Endothelial cell of umbilical vein (primary cell): Measurements from ENCODE around the gene DMTF1. TPM values are rescaled to one million over a fixed set of nuclear protein-coding genes. Genes with fewer than 3 reads are reported as not detected.

ENCODE experiments used
- BruUV-seq: library from RNA; stranded (reverse); fragments of 400-500 nt; replicated peaks from 2 replicates; lab custom pipeline; 2021; lab: Mats Ljungman, UMichigan
- CTCF ChIA-PET: fragments of 300-600, 350-600 bp; sonication (Branson Sonifier 250); formaldehyde crosslinking; loops from one replicate; lab custom pipeline; 2021; ENCODE audit warnings: antibody characterized with exemption, inconsistent platforms; lab: Charles Lee
- POLR2A ChIA-PET: fragments of 300-600, 350-600 bp; sonication (Branson Sonifier 250); formaldehyde crosslinking; loops from one replicate; lab custom pipeline; 2021; ENCODE audit warnings: antibody characterized with exemption, inconsistent platforms; lab: Charles Lee
- DNase-seq: peaks from one replicate; pipeline ENCODE4 v3.0.0-alpha.2; 2011; ENCODE audit warnings: low read depth, low spot score
- FAIRE-seq: peaks from 2 replicates; lab custom pipeline; 2011; peaks lifted over from hg19 to GRCh38; lab: Jason Lieb, UNC
- H2AFZ ChIP-seq: 2 replicates; pipeline ENCODE4 v1.6.0; 2012; ENCODE audit warnings: low read depth, low read length, control low read depth, inconsistent platforms
- H3K27ac ChIP-seq: 2 replicates; pipeline ENCODE4 v1.5.1; 2011; ENCODE audit warnings: low read depth, mild to moderate bottlenecking, control low read depth, low read length, moderate library complexity; ENCODE audit not compliant: insufficient read depth
- H3K27me3 ChIP-seq, 2 experiments: 2 replicates each; pipeline versions ENCODE4 v1.6.0 to v1.6.1; 2011; ENCODE audit warnings: low read length in 2 of 2, mixed read lengths in 1 of 2; ENCODE audit not compliant: control insufficient read depth in 2 of 2, insufficient read depth in 2 of 2
- H3K36me3 ChIP-seq, 2 experiments: 2 replicates in 1 of 2; 3 replicates in 1 of 2; pipeline ENCODE4 v1.5.1; 2011; ENCODE audit warnings: low read length in 2 of 2, mild to moderate bottlenecking in 1 of 2, moderate library complexity in 1 of 2; ENCODE audit not compliant: control insufficient read depth in 2 of 2, insufficient read depth in 2 of 2; ENCODE audit errors: extremely low read depth in 1 of 2
- H3K4me1 ChIP-seq: 3 replicates; pipeline ENCODE4 v1.5.1; 2011; ENCODE audit warnings: mild to moderate bottlenecking, low read length; ENCODE audit not compliant: control insufficient read depth, insufficient read depth; ENCODE audit errors: extremely low read depth
- H3K4me2 ChIP-seq: 2 replicates; pipeline ENCODE4 v1.6.1; 2011; ENCODE audit warnings: low read length, control low read depth, mixed read lengths; ENCODE audit not compliant: insufficient read depth
- H3K4me3 ChIP-seq, 3 experiments: fragments of 200-600 bp in 1 of 3; sonication (generic), shearing (Covaris generic) in 1 of 3; replicated peaks in 1 of 3; 2 replicates each; pipeline ENCODE4 v1.5.1; 2011 to 2016; ENCODE audit warnings: control low read depth in 3 of 3, low read length in 3 of 3, mild to moderate bottlenecking in 2 of 3, inconsistent platforms in 1 of 3, low read depth in 1 of 3, moderate library complexity in 1 of 3; ENCODE audit not compliant: insufficient read depth in 1 of 3
- H3K79me2 ChIP-seq: 2 replicates; pipeline ENCODE4 v1.6.0; 2012; ENCODE audit warnings: low read length, inconsistent platforms; ENCODE audit not compliant: control insufficient read depth, insufficient read depth
- H3K9ac ChIP-seq: replicated peaks from 2 replicates; pipeline ENCODE3; 2011; ENCODE audit warnings: low read length, control low read depth; ENCODE audit not compliant: insufficient read depth; ENCODE audit errors: extremely low read depth
- H3K9me1 ChIP-seq: replicated peaks from 3 replicates; pipeline ENCODE4 v1.6.0; 2011; ENCODE audit warnings: mild to moderate bottlenecking, low read length; ENCODE audit not compliant: control insufficient read depth, insufficient read depth; ENCODE audit errors: extremely low read depth
- H3K9me3 ChIP-seq: replicated peaks from 2 replicates; pipeline ENCODE4 v1.5.1; 2012; ENCODE audit warnings: low read length, inconsistent platforms; ENCODE audit not compliant: control insufficient read depth, insufficient read depth
- H4K20me1 ChIP-seq: replicated peaks from 2 replicates; pipeline ENCODE3; 2011; ENCODE audit warnings: mild to moderate bottlenecking, low read length; ENCODE audit not compliant: control insufficient read depth, insufficient read depth; ENCODE audit errors: extremely low read depth
- CTCF ChIP-seq, 2 donors: IDR thresholded peaks; 1 replicate in 1 of 2; 2 replicates in 1 of 2; pipeline ENCODE4 v1.5.1; 2011; ENCODE audit warnings: low read length in 2 of 2, mild to moderate bottlenecking in 2 of 2, moderate library complexity in 2 of 2, control low read depth in 1 of 2, inconsistent platforms in 1 of 2, low read depth in 1 of 2; ENCODE audit not compliant: insufficient read depth in 1 of 2; ENCODE audit errors: extremely low read depth in 1 of 2
- EZH2 ChIP-seq: IDR thresholded peaks from 2 replicates; pipeline ENCODE4 v1.6.1; 2012; ENCODE audit warnings: borderline replicate concordance, low read depth, mild to moderate bottlenecking, moderate library complexity, low read length, inconsistent platforms; ENCODE audit not compliant: severe bottlenecking
- FOS ChIP-seq: IDR thresholded peaks from 2 replicates; pipeline ENCODE4 v1.6.1; 2011; ENCODE audit warnings: mild to moderate bottlenecking, low read length, moderate library complexity, borderline replicate concordance; ENCODE audit not compliant: insufficient read depth
- GATA2 ChIP-seq: IDR thresholded peaks from 2 replicates; pipeline ENCODE4 v1.7.0; 2011; ENCODE audit warnings: low read depth, mild to moderate bottlenecking, moderate library complexity, mixed read lengths, low read length; ENCODE audit not compliant: insufficient read length, insufficient read depth
- JUN ChIP-seq: IDR thresholded peaks from 2 replicates; pipeline ENCODE4 v1.6.1; 2011; ENCODE audit warnings: borderline replicate concordance, low read depth; ENCODE audit not compliant: insufficient read length, insufficient read depth
- MAX ChIP-seq: IDR thresholded peaks from 2 replicates; pipeline ENCODE4 v1.6.1; 2011; ENCODE audit not compliant: insufficient read depth, insufficient read length
- MYC ChIP-seq: IDR thresholded peaks from one replicate; pipeline ENCODE4 v1.6.1; 2011; ENCODE audit warnings: mild to moderate bottlenecking, low read depth, low read length
- POLR2A ChIP-seq: IDR thresholded peaks from 2 replicates; pipeline ENCODE4 v1.6.1; 2012; ENCODE audit warnings: low read depth, mild to moderate bottlenecking, control low read depth, low read length
- POLR2AphosphoS5 ChIP-seq: IDR thresholded peaks from 2 replicates; pipeline ENCODE4 v1.6.1; 2012; ENCODE audit warnings: low read depth, mild to moderate bottlenecking, control low read depth, low read length, moderate library complexity; ENCODE audit not compliant: insufficient read depth
- dilution Hi-C: fragments of 300-500 bp; cut with MboI; formaldehyde crosslinking; loops from one replicate; pipeline ENCODE4 v1.15.0; 2019; ENCODE audit warnings: low sequenced_read_pairs; ENCODE audit not compliant: extremely low pct_ligation_motif_present
- intact Hi-C: fragments of 100-400 bp; cut with micrococcal nuclease; formaldehyde crosslinking; loops from one replicate; pipeline ENCODE4 v1.10.0; 2022
- polyA plus RNA-seq, 4 experiments: library from polyadenylated mRNA; depleted of rRNA in 3 of 4; stranded (reverse) in 3 of 4; unstranded in 1 of 4; fragments of >200 nt; gene quantifications; 2 replicates each; pipeline versions ENCODE4 v1.2.1 to v1.2.3, GENCODE V29; 2011 to 2012; ENCODE audit warnings: missing spikeins in 1 of 4
- total RNA-seq: library from RNA; stranded (reverse); gene quantifications from 2 replicates; pipeline ENCODE4 v1.2.3, GENCODE V29; 2021

The DMTF1 gene
- total and polyA plus RNA-seq, 2 donors (not counting 3 experiments of a cell fraction or from before 2014, with no cell fraction given), result 78.5 to 100.0 TPM

- dilution Hi-C loops (no loop called here), intact Hi-C loops (loop anchor here (10.0 kb wide), 1 partner anchor 62 kb away; no protein-coding TSS in a partner anchor)
- Histone ChIP-seq H3K4me1 (no peaks in the 10 kb centered on the region), H3K36me3 (peaks cover 16 to 60% of the 10 kb centered on the region in 2 experiments), H3K4me3 (no peak overlapping the region), H2AFZ (no peak overlapping the region), H4K20me1 (no peaks in the 10 kb centered on the region), H3K9me3 (no peaks in the 10 kb centered on the region), H3K27me3 (no peaks in the 10 kb centered on the region), H3K4me2 (no peak overlapping the region), H3K9me1 (no peaks in the 10 kb centered on the region), H3K9ac (no peak overlapping the region), H3K79me2 (no peaks in the 10 kb centered on the region), H3K27ac (no peak overlapping the region)
- TF ChIP-seq CTCF (IDR thresholded peaks at IDR 0.05; ENCODE audit: extremely low read depth in 1 of 2, insufficient read depth in 1 of 2, low read depth in 1 of 2, low read length in 2 of 2) (no peak), MAX (no peak), FOS (no peak), GATA2 (no peak), POLR2AphosphoS5 (no peak), POLR2A (no peak), EZH2 (no peak), JUN (no peak), MYC (no peak)
- FAIRE-seq, result no peak
- BruUV-seq, result no TSS peak
- ChIA-PET POLR2A (no interaction called here), CTCF (interaction anchor here (0.6 to 1.7 kb wide), 2 partner anchors 12 to 20 kb away, joined by 3 to 9 read pairs; no protein-coding TSS in a partner anchor)
- DNase-seq, result no peak
Observed at GRCh38 chr7:87192784-87193487, 40.7 kb downstream of the DMTF1 start.
